Measurements from ENCODE around the gene KHNYN.

The KHNYN gene

GRCh38 chr14:24418492-24418873, 11.3 kb upstream of the KHNYN start:
- CTCF ChIA-PET: interaction anchor here (0.6 to 2.7 kb wide), 5 partner anchors 13 to 510 kb away, joined by 3 to 14 read pairs (median 5); no protein-coding TSS in a partner anchor
- H3K4me3 ChIP-seq (ENCODE audit: low read depth, low read length): no peak overlapping the region
- no peaks in the 10 kb centered on the region for H3K4me1 ChIP-seq (ENCODE audit: control insufficient read depth, insufficient read depth, low read length)
- TF ChIP-seq ZNF521 (tag by site-specific recombination; IDR thresholded peaks at IDR 0.05): no peak
- no peak for TF ChIP-seq SP2 (tag by site-specific recombination; IDR thresholded peaks at IDR 0.05)
- TF ChIP-seq ZNF274 (IDR thresholded peaks at IDR 0.05; ENCODE audit: low read length): no peak
- no peak for TF ChIP-seq ZNF274 (tag by site-specific recombination; IDR thresholded peaks at IDR 0.05; ENCODE audit: borderline replicate concordance)
- TF ChIP-seq, protein P1, sequence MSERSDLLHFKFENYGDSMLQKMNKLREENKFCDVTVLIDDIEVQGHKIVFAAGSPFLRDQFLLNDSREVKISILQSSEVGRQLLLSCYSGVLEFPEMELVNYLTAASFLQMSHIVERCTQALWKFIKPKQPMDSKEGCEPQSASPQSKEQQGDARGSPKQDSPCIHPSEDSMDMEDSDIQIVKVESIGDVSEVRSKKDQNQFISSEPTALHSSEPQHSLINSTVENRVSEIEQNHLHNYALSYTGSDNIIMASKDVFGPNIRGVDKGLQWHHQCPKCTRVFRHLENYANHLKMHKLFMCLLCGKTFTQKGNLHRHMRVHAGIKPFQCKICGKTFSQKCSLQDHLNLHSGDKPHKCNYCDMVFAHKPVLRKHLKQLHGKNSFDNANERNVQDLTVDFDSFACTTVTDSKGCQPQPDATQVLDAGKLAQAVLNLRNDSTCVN (tag by site-specific recombination; optimal IDR thresholded peaks at IDR 0.05): no peak
- TF ChIP-seq SCRT2 (tag by site-specific recombination; IDR thresholded peaks at IDR 0.05): no peak
- no peak for TF ChIP-seq ZNF23 (tag by site-specific recombination; IDR thresholded peaks at IDR 0.05; ENCODE audit: borderline replicate concordance)
- TF ChIP-seq ZNF248 (tag by site-specific recombination; IDR thresholded peaks at IDR 0.05): no peak
- TF ChIP-seq, protein P2, sequence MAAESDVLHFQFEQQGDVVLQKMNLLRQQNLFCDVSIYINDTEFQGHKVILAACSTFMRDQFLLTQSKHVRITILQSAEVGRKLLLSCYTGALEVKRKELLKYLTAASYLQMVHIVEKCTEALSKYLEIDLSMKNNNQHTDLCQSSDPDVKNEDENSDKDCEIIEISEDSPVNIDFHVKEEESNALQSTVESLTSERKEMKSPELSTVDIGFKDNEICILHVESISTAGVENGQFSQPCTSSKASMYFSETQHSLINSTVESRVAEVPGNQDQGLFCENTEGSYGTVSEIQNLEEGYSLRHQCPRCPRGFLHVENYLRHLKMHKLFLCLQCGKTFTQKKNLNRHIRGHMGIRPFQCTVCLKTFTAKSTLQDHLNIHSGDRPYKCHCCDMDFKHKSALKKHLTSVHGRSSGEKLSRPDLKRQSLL (tag by site-specific recombination; IDR thresholded peaks at IDR 0.05): no peak
- TF ChIP-seq KLF1 (tag by site-specific recombination; IDR thresholded peaks at IDR 0.05): no peak
- TF ChIP-seq ZNF621 (tag by site-specific recombination; IDR thresholded peaks at IDR 0.05): no peak
- TF ChIP-seq PRDM10 (tag by site-specific recombination; IDR thresholded peaks at IDR 0.05): no peak
- no peak for TF ChIP-seq ZFHX2 (tag by site-specific recombination; conservative IDR thresholded peaks at IDR 0.05)
- no peak for TF ChIP-seq ZNF391 (tag by site-specific recombination; IDR thresholded peaks at IDR 0.05; ENCODE audit: borderline replicate concordance, low read depth)
- no peak for TF ChIP-seq ZNF623 (tag by site-specific recombination; IDR thresholded peaks at IDR 0.05)
- TF ChIP-seq, protein P3, sequence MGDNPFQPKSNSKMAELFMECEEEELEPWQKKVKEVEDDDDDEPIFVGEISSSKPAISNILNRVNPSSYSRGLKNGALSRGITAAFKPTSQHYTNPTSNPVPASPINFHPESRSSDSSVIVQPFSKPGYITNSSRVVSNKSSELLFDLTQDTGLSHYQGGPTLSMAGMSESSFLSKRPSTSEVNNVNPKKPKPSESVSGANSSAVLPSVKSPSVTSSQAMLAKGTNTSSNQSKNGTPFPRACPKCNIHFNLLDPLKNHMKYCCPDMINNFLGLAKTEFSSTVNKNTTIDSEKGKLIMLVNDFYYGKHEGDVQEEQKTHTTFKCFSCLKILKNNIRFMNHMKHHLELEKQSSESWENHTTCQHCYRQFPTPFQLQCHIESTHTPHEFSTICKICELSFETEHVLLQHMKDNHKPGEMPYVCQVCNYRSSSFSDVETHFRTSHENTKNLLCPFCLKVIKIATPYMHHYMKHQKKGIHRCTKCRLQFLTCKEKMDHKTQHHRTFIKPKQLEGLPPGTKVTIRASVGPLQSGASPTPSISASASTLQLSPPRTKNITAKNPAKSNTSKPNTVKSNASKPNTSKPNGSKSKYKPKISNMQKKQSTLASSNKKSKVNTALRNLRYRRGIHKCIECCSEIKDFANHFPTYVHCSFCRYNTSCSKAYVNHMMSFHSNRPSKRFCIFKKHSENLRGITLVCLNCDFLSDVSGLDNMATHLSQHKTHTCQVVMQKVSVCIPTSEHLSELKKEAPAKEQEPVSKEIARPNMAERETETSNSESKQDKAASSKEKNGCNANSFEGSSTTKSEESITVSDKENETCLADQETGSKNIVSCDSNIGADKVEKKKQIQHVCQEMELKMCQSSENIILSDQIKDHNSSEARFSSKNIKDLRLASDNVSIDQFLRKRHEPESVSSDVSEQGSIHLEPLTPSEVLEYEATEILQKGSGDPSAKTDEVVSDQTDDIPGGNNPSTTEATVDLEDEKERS (tag by site-specific recombination; IDR thresholded peaks at IDR 0.05): no peak
- TF ChIP-seq, protein P4, sequence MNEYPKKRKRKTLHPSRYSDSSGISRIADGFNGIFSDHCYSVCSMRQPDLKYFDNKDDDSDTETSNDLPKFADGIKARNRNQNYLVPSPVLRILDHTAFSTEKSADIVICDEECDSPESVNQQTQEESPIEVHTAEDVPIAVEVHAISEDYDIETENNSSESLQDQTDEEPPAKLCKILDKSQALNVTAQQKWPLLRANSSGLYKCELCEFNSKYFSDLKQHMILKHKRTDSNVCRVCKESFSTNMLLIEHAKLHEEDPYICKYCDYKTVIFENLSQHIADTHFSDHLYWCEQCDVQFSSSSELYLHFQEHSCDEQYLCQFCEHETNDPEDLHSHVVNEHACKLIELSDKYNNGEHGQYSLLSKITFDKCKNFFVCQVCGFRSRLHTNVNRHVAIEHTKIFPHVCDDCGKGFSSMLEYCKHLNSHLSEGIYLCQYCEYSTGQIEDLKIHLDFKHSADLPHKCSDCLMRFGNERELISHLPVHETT (tag by site-specific recombination; IDR thresholded peaks at IDR 0.05): no peak
- TF ChIP-seq ZNF214 (tag by site-specific recombination; IDR thresholded peaks at IDR 0.05; ENCODE audit: borderline replicate concordance): no peak
- no peak for TF ChIP-seq ZNF202 (tag by site-specific recombination; IDR thresholded peaks at IDR 0.05; ENCODE audit: borderline replicate concordance)
- no peak for TF ChIP-seq ZNF530 (tag by site-specific recombination; IDR thresholded peaks at IDR 0.05; ENCODE audit: low read depth)
- TF ChIP-seq, protein P5, sequence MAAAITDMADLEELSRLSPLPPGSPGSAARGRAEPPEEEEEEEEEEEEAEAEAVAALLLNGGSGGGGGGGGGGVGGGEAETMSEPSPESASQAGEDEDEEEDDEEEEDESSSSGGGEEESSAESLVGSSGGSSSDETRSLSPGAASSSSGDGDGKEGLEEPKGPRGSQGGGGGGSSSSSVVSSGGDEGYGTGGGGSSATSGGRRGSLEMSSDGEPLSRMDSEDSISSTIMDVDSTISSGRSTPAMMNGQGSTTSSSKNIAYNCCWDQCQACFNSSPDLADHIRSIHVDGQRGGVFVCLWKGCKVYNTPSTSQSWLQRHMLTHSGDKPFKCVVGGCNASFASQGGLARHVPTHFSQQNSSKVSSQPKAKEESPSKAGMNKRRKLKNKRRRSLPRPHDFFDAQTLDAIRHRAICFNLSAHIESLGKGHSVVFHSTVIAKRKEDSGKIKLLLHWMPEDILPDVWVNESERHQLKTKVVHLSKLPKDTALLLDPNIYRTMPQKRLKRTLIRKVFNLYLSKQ (tag by site-specific recombination; IDR thresholded peaks at IDR 0.05; ENCODE audit: borderline replicate concordance): no peak
- H3K36me3 ChIP-seq (ENCODE audit: control insufficient read depth in 2 of 2, insufficient read depth in 1 of 2, low read length in 2 of 2): peaks cover 0 to 26% of the 10 kb centered on the region in 2 experiments; a peak in 1 of 3 replicates
- H3K27ac ChIP-seq (ENCODE audit: extremely low read depth, low read depth, low read length): no peak overlapping the region
- POLR2A ChIA-PET: interaction anchor here (1.2 kb wide), 1 partner anchor 12 kb away, joined by 3 read pairs; the partner anchor contains the start of gene KHNYN
- no peaks in the 10 kb centered on the region for H3K9me3 ChIP-seq (ENCODE audit: control insufficient read depth, insufficient read depth, low read depth, low read length)

Data from HEK293 (cell line).